AG09309 (cell line): ENCODE data around the gene ARL4A.

Source experiments
- DNase-seq: peaks from one replicate; pipeline ENCODE4 v3.0.0-alpha.2; 2010; ENCODE audit warnings: low read depth
- H3K4me3 ChIP-seq: 2 replicates; pipeline ENCODE4 v1.5.1; 2011; ENCODE audit warnings: mild to moderate bottlenecking, low read depth, low read length, moderate library complexity; ENCODE audit not compliant: control insufficient read depth
- TF ChIP-seq, protein P1 (sequence below): IDR thresholded peaks from 2 replicates; pipeline ENCODE4 v1.5.1; 2011; ENCODE audit warnings: mild to moderate bottlenecking, low read depth, low read length, inconsistent platforms; ENCODE audit not compliant: insufficient read depth, control insufficient read depth; ENCODE audit errors: missing control alignments

The ARL4A gene, protein sequence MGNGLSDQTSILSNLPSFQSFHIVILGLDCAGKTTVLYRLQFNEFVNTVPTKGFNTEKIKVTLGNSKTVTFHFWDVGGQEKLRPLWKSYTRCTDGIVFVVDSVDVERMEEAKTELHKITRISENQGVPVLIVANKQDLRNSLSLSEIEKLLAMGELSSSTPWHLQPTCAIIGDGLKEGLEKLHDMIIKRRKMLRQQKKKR

DNA sequence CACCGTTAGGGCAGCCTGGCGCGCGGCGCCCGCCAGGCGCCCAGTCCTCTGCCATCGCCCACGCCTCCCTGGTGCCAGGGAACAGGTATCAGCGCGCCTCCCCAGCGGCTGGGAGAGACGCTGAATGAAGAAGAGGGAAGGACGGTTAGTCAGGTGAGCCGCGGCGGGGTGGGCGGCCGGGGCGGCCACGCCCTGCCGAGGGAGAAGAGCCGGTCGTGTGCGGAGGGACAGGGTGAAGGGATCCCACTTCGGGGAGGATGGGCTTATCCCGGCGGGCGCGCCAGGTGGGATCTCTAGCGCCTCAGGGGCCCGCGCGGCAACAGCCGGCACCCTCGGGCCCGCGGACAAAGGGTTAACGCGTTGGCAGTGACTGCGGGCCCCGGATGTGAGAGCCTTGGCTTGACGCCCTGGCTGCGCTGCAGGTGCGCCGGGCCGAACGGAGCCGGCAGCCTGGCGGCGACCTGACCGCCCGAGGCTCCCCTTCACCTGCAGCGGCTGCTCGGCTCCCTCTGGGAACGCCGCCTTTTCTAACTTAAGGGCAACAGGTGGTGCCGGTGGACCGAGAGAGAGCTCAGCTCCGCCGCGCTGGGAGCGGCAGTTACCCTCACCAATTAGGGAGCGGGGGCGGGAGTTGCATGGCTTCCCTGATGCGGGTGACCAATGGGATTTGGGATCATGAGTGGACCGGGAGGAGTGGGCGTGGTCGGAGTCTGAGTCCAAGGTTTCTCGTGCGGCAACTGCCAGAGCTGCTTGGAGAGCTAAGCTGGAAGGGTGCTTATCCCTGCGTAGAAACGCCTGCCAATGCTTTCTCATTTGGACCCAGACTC is at the start of gene ARL4A:
Gene ARL4A (plus strand): TSS at position 743 of the 827 bp plus-strand sequence. CDS start 622 bp downstream, outside the sequence.
- peak within 1 kb of the TSS; percentile 86 for H3K4me3 ChIP-seq
- TF ChIP-seq, protein P1, sequence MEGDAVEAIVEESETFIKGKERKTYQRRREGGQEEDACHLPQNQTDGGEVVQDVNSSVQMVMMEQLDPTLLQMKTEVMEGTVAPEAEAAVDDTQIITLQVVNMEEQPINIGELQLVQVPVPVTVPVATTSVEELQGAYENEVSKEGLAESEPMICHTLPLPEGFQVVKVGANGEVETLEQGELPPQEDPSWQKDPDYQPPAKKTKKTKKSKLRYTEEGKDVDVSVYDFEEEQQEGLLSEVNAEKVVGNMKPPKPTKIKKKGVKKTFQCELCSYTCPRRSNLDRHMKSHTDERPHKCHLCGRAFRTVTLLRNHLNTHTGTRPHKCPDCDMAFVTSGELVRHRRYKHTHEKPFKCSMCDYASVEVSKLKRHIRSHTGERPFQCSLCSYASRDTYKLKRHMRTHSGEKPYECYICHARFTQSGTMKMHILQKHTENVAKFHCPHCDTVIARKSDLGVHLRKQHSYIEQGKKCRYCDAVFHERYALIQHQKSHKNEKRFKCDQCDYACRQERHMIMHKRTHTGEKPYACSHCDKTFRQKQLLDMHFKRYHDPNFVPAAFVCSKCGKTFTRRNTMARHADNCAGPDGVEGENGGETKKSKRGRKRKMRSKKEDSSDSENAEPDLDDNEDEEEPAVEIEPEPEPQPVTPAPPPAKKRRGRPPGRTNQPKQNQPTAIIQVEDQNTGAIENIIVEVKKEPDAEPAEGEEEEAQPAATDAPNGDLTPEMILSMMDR: peak; percentile 55
- DNase-seq: peak; percentile 86

DNA sequence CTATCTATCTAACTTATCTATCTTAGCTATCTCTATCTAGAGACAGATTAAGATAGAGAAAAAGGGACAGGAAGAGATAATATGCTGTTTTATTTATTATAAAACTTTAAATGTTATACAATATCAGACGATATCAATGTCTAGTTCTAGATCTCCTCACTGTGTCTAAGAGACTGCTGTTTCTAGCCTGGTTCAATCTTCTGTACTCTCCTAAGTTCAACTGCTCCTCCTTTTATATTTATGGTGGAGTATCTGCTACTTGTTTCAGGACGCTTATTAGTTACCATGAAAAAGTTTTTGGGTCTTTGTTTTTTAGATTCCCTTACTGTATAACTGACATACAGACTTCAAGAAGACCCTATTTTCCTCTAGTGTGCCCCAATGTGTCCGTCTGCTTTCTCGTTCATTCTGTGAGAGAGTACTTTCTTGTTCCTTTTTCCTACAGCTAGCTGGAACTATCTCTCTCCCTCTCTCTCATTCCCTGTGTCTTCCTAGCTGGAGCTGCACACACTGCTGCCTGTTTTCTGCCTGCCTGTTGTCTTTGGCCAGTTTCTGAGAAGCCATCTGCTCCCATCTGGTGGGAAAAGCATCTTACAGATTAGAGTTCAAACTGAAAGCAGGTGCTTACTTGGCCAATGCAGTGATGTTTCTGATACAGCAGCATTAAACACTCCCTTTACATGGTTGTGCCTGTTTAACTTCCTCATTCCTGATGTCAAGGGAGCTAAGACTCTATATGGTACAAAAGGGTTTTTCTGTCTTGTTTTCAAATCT is 49.4 kb upstream of the ARL4A start:
- H3K4me3 ChIP-seq: no peak overlapping the region
- DNase-seq: no peak
- TF ChIP-seq, protein P1: no peak

DNA sequence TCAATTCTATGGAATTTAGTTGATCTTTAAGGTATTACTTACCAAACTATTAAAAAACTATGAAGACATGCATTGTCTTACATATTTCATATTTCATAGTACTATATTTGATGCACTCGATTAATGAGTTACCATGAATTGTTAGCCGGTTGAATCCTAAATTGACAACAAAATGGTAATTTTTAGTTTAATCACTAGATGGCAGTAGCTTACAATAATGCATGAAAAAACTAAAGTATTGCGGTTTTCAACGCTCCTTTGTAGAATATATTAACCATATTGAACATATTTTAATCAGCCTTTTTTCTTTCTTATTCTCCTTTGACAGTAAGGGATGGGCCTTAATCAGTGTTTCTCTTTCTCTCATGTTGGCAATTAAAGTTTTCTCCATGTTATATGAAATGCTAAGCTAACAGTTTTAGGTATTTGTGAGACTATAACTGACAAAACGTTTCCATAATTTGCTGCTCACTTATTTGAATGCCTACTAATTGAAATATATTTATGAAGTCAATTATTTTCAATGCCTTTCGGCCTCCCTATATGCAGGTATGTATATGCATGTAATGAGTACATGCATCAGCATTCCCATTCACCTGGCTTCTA is 48.5 kb upstream of the ARL4A start:
- DNase-seq: peak; percentile 10
- H3K4me3 ChIP-seq: no peak overlapping the region
- TF ChIP-seq, protein P1: peak; percentile 42

DNA sequence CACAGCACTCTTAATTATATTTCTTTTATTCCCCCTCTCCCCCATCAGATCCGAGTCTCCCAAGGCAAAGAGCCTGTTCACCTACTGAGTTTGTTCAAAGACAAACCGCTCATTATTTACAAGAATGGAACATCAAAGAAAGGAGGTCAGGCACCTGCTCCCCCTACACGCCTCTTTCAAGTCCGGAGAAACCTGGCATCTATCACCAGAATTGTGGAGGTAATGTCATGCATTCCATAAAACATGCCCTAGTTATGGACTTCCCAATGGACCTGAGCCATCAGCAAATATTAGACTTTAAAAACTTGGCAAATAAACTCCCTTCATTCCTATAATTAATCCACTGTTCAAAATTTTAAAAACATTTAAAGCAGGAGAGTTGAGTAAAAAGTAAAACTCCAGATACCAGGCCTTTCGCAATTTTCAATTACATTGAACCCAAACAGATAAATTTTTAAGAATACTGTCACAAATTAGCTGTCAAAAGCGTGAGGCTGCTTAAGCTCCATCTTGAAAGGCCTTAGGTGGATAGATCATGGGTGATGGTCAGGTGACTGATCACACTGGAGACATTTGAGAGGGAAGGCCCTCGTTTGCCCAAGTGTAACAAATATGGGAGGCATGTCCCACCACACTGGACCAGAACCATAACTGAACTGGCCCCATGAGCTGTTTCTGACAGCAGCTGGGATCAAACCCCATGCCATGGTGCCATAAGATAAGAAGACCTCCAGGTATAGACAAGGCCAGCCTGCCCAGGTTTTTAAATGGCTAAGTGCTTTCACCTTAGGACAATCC is 46.9 kb upstream of the ARL4A start:
- no peak for DNase-seq
- TF ChIP-seq, protein P1: no peak
- H3K4me3 ChIP-seq: no peak overlapping the region

DNA sequence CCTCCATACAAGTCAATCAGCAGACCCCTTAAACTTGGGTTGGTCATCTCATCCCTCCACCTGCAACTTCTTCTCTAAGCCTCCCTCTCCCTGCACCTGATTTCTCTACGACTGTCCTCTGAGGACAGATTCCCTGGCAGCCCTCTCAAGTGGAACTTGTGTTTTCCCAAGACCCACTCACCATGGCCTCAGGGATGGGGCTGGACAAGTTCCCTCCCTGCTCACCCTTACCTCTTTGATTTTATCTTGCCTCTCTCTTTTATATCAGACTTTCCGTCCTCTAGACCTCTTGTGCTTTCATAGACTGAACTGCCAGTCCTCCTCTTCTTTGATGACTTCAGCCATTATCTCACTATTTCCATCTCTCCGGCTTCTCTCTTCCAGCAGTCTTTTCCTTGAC is 46.2 kb upstream of the ARL4A start:
- no peak overlapping the region for H3K4me3 ChIP-seq
- TF ChIP-seq, protein P1: no peak
- DNase-seq: no peak
